ENCODE data around the gene APBB1.

APBB1 gene

GRCh38 chr11:6419009-6419631 is at the start of gene APBB1:
Gene APBB1, minus strand, starts transcription at chr11:6419094. Its CDS starts 7,747 bp downstream, at chr11:6411347.
- no peaks in the 10 kb centered on the region for H3K9me3 Mint-ChIP-seq
- H3K4me1 Mint-ChIP-seq = peaks cover 2% of the 10 kb centered on the region
- DNase-seq (ENCODE audit: low spot score in 2 of 2) = peak; percentile 67 to 74
- ATAC-seq (ENCODE audit: low read depth) = peak; percentile 82
- H3K4me3 Mint-ChIP-seq = peak within 1 kb of the TSS; percentile 79
- peaks cover 15% of the 10 kb centered on the region for H3K27me3 Mint-ChIP-seq
- peak within 1 kb of the TSS; percentile 15 for H3K27ac Mint-ChIP-seq
- H3K36me3 Mint-ChIP-seq = peaks cover 2% of the 10 kb centered on the region

- no peak overlapping the region for H3K27ac Mint-ChIP-seq
- H3K4me1 Mint-ChIP-seq = no peaks in the 10 kb centered on the region
- no peaks in the 10 kb centered on the region for H3K9me3 Mint-ChIP-seq
- H3K36me3 Mint-ChIP-seq = peaks cover 22% of the 10 kb centered on the region
- H3K4me3 Mint-ChIP-seq = no peak overlapping the region
- DNase-seq (ENCODE audit: low spot score in 2 of 2) (no peak), ATAC-seq (ENCODE audit: low read depth) (no peak)
- H3K27me3 Mint-ChIP-seq = no peaks in the 10 kb centered on the region
Observed at GRCh38 chr11:6459099-6459450, 40.2 kb upstream of the APBB1 start.

- Mint-ChIP-seq H3K36me3 (peaks cover 18% of the 10 kb centered on the region), H3K4me3 (no peak overlapping the region), H3K9me3 (no peaks in the 10 kb centered on the region), H3K27me3 (no peaks in the 10 kb centered on the region), H3K27ac (no peak overlapping the region), H3K4me1 (no peaks in the 10 kb centered on the region)
- DNase-seq (ENCODE audit: low spot score in 2 of 2) (no peak), ATAC-seq (ENCODE audit: low read depth) (no peak)
Observed at GRCh38 chr11:6458352-6459098, 39.6 kb upstream of the APBB1 start.

- Mint-ChIP-seq H3K27me3 (no peaks in the 10 kb centered on the region), H3K36me3 (peaks cover 15% of the 10 kb centered on the region), H3K4me3 (no peak overlapping the region), H3K9me3 (no peaks in the 10 kb centered on the region), H3K27ac (no peak overlapping the region), H3K4me1 (no peaks in the 10 kb centered on the region)
- DNase-seq (ENCODE audit: low spot score in 2 of 2) = no peak
- no peak for ATAC-seq (ENCODE audit: low read depth)
Observed at GRCh38 chr11:6457581-6458320, 38.9 kb upstream of the APBB1 start.

GRCh38 chr11:6456361-6457073 is 37.6 kb upstream of the APBB1 start:
- H3K36me3 Mint-ChIP-seq = peaks cover 14% of the 10 kb centered on the region
- ATAC-seq (ENCODE audit: low read depth) (no peak), DNase-seq (ENCODE audit: low spot score in 2 of 2) (no peak)
- H3K27ac Mint-ChIP-seq = no peak overlapping the region
- no peak overlapping the region for H3K4me3 Mint-ChIP-seq
- no peaks in the 10 kb centered on the region for H3K4me1 Mint-ChIP-seq
- no peaks in the 10 kb centered on the region for H3K27me3 Mint-ChIP-seq
- no peaks in the 10 kb centered on the region for H3K9me3 Mint-ChIP-seq

- Mint-ChIP-seq H3K4me3 (no peak overlapping the region), H3K27ac (peak overlapping the region; percentile 28), H3K27me3 (no peaks in the 10 kb centered on the region), H3K4me1 (no peaks in the 10 kb centered on the region), H3K36me3 (peaks cover 9% of the 10 kb centered on the region), H3K9me3 (no peaks in the 10 kb centered on the region)
- DNase-seq (ENCODE audit: low spot score in 2 of 2) = no peak
- no peak for ATAC-seq (ENCODE audit: low read depth)
Observed at GRCh38 chr11:6455070-6455469, 36.2 kb upstream of the APBB1 start.

- Mint-ChIP-seq H3K27ac (no peak overlapping the region), H3K9me3 (no peaks in the 10 kb centered on the region), H3K4me1 (no peaks in the 10 kb centered on the region), H3K4me3 (no peak overlapping the region), H3K27me3 (no peaks in the 10 kb centered on the region), H3K36me3 (peaks cover 9% of the 10 kb centered on the region)
- DNase-seq (ENCODE audit: low spot score in 2 of 2) (no peak), ATAC-seq (ENCODE audit: low read depth) (no peak)
Observed at GRCh38 chr11:6453152-6453551, 34.3 kb upstream of the APBB1 start.

- no peaks in the 10 kb centered on the region for H3K27me3 Mint-ChIP-seq
- DNase-seq (ENCODE audit: low spot score in 2 of 2) (no peak), ATAC-seq (ENCODE audit: low read depth) (no peak)
- no peak overlapping the region for H3K27ac Mint-ChIP-seq
- H3K9me3 Mint-ChIP-seq = no peaks in the 10 kb centered on the region
- H3K4me1 Mint-ChIP-seq = no peaks in the 10 kb centered on the region
- peaks cover 9% of the 10 kb centered on the region for H3K36me3 Mint-ChIP-seq
- H3K4me3 Mint-ChIP-seq = no peak overlapping the region
Observed at GRCh38 chr11:6452219-6452618, 33.3 kb upstream of the APBB1 start.

GRCh38 chr11:6448574-6448973 is 29.7 kb upstream of the APBB1 start:
- Mint-ChIP-seq H3K36me3 (peaks cover 5% of the 10 kb centered on the region), H3K27ac (no peak overlapping the region), H3K4me3 (no peak overlapping the region), H3K27me3 (peaks cover 3% of the 10 kb centered on the region), H3K9me3 (no peaks in the 10 kb centered on the region), H3K4me1 (no peaks in the 10 kb centered on the region)
- DNase-seq (ENCODE audit: low spot score in 2 of 2) = no peak
- ATAC-seq (ENCODE audit: low read depth) = no peak

GRCh38 chr11:6443269-6444003 is 24.5 kb upstream of the APBB1 start:
- Mint-ChIP-seq H3K36me3 (peaks cover 1% of the 10 kb centered on the region), H3K4me1 (no peaks in the 10 kb centered on the region), H3K27me3 (peaks cover 3% of the 10 kb centered on the region), H3K9me3 (no peaks in the 10 kb centered on the region), H3K27ac (no peak overlapping the region), H3K4me3 (no peak overlapping the region)
- ATAC-seq (ENCODE audit: low read depth) (peak; percentile 76), DNase-seq (ENCODE audit: low spot score in 2 of 2) (peak; percentile 34 to 42)

- DNase-seq (ENCODE audit: low spot score in 2 of 2) = no peak
- no peaks in the 10 kb centered on the region for H3K4me1 Mint-ChIP-seq
- no peak overlapping the region for H3K4me3 Mint-ChIP-seq
- ATAC-seq (ENCODE audit: low read depth) = no peak
- no peak overlapping the region for H3K27ac Mint-ChIP-seq
- no peaks in the 10 kb centered on the region for H3K36me3 Mint-ChIP-seq
- peaks cover 3% of the 10 kb centered on the region for H3K27me3 Mint-ChIP-seq
- H3K9me3 Mint-ChIP-seq = no peaks in the 10 kb centered on the region
Observed at GRCh38 chr11:6442441-6442840, 23.5 kb upstream of the APBB1 start.

- ATAC-seq (ENCODE audit: low read depth) (no peak), DNase-seq (ENCODE audit: low spot score in 2 of 2) (no peak)
- Mint-ChIP-seq H3K4me1 (peaks cover under 1% of the 10 kb centered on the region), H3K4me3 (no peak within 1 kb of the TSS), H3K9me3 (no peaks in the 10 kb centered on the region), H3K27me3 (peaks cover under 1% of the 10 kb centered on the region), H3K36me3 (no peaks in the 10 kb centered on the region), H3K27ac (no peak within 1 kb of the TSS)
Observed at GRCh38 chr11:6440906-6441358, 22.0 kb upstream of the APBB1 start, which contains the start of gene HPX. Gene HPX, minus strand, starts transcription at chr11:6440987. Its CDS starts 24 bp downstream, at chr11:6440963.

GRCh38 chr11:6438979-6439571 is 20.2 kb upstream of the APBB1 start:
- no peaks in the 10 kb centered on the region for H3K36me3 Mint-ChIP-seq
- peaks cover 4% of the 10 kb centered on the region for H3K27me3 Mint-ChIP-seq
- H3K27ac Mint-ChIP-seq = no peak overlapping the region
- H3K4me1 Mint-ChIP-seq = peaks cover 2% of the 10 kb centered on the region
- ATAC-seq (ENCODE audit: low read depth) = peak; percentile 31
- no peak for DNase-seq (ENCODE audit: low spot score in 2 of 2)
- H3K9me3 Mint-ChIP-seq = no peaks in the 10 kb centered on the region
- no peak overlapping the region for H3K4me3 Mint-ChIP-seq

Data from memory B cell (primary cell).